Stimulated activated CD4-positive, alpha-beta T cell treated with anti-CD3 and anti-CD28 coated beads, Interleukin-15, amount 100 ng/mL, for 1 hour (primary cell): Measurements from ENCODE around the gene ANGEL2.

Experiments used
- DNase-seq, 2 donors: peaks; one replicate each; pipeline ENCODE4 v3.0.0-alpha.2; 2020; ENCODE audit warnings: low read depth in 1 of 2, low spot score in 1 of 2

ANGEL2 gene

DNA sequence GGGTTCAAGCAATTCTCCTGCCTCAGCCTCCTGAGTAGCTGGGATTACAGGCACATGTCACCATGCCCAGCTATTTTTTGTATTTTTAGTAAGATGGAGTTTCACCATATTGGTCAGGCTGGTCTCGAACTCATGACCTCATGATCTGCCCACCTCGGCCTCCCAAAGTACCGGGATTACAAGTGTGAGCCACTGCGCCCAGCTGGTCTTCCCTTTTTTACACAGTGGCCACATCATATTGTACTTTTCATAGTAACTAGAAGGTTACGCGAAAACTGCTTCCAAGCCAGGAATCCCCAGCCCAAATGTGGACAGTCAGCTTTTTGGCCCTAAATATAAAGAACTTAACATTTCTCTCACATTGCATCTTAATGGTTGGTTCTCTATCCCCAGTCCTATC lies 61.2 kb downstream of the ANGEL2 start:
- no peak for DNase-seq

DNA sequence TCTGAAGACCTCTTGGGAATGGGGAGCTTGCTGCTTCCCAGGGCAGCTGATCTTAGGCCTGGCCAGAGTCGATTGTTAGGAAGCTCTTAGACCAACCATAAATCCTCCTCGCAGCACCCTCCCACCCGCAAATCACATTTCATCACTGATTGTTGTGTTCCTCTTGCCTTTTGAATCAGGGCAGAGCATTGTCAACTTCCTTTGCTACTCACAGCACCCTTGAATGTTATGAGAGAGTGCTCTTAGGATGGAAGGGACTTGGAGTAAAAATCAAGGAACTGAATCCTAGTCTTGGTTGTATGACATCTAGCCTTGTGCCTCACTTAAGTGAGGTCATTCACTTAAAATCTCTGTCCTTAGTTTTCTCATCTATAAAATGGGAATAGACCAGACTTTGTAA lies 62.3 kb downstream of the ANGEL2 start:
- DNase-seq, result no peak

DNA sequence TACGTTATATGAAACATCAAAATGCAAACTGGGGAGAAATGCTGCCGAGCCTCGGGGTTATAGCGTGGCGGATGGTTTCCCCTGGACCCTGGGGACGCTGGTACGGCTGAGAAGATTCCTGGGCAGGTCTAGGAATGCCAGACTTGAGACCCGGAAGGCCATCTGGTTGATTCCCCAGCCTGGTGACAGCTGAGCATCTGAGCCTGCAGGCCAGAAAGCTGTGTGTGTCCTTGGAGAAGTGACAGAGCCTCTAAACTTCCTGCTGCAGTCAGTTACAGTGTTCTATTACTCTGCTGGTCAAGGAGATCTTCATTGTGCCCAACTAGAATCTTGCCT lies 63.1 kb downstream of the ANGEL2 start:
- no peak for DNase-seq

DNA sequence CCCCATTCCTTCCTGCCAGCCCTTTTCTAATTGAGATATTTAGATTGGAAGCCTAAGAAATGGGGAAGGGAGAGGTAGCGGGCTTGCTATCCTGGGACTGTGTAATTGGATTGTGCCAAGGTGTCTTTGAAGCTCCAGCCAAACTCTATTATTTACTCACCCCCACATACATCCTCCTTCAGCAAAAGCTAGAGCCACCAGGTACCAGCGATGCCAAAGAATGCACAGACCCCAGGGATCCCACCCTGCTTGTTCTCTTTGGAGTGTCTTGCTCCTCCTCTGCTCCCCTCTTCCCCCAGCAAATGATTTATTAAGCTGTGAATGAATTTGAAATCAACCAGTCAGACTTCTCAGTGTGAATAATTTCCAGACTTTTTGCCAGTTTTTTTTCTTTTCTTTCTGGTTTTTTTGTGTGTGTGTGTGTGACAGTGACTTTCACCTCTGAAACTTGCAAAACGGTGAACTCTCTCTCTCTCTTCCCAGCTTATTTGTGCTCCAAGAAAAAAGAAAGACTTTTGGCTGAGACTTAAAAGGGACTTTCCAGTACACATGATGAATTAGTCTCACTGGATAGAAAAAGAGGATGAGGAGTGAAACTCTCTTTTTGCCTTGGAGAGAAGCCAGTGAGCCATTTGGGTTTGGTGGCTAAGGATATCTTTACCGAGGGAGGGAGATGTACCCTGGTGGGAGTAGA lies 63.6 kb downstream of the ANGEL2 start:
- no peak for DNase-seq

DNA sequence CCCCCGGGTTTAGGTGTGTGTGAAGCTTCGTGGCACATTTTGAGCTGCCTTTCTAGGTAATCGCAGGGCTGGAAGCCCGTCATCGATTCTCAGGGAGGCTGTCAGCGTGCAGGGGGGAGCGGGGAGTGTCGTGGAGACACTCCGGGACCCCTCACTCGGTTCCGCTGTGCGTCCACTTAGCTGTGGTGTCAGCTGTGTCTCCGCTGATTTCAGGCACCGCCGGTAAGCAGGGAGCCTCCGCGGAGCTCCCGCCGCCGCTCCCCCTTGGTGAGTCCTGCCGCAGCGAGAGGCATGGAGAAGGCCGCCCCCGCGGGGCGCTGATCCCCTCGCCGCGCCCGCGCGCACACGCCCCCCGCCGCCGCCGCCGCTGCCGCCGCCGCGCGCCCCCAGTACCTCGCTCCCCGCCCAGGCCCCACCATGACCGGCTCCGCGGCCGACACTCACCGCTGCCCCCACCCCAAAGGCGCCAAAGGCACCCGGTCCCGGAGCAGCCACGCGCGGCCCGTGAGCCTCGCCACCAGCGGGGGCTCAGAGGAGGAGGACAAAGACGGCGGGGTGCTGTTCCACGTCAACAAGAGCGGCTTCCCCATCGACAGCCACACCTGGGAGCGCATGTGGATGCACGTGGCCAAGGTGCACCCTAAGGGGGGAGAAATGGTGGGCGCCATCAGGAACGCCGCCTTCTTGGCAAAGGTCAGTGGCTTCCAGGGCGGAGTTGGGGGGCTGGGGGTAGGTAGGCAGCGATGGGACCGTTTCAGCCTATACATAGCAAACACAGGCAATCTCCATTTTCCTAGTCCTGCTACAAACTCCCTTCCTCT lies 64.3 kb downstream of the ANGEL2 start:
- DNase-seq, result no peak

DNA sequence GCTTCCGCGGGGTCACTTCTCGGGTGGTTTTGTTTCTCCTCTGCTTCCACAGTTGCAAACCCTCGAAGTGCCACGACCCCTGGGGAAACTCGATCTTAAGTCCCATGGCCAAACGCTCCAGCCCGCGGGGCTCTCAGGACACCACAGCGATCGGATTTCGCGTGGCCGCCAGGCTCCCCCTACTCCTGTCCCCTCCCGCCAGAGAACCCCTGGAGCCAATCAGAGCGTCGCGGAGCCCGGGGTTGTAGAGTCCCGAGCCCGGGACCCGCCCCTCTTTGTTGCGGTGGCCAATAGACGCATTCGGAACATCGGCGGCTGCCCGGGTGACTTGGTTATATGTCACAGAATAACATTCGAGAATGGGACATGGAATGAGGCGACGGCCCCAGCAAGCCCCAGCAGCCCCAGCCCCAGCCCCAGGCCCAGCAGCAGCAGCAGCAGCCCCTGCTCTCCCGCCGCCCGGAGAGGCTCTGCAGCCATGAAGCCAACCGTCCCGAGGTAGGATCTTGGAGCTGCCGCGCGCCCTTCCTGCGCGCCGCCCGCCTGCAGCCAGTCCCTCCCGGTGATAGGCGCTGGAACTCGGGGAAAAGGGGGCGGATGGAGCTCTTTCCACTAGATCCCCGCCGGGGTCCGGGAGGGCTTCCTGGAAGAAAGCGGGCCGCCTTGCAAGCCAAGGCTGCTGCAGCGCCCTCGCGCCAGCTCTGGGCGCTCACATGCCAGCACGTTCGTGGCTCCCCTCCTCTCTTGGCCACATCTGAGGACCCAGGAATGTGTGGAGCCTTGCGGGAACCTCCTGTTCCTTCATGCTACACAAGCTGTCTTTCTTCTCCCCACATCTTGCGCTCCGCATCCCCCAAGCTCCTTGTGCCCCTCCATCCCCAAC lies 65.2 kb downstream of the ANGEL2 start, which contains the start of gene VASH2:
Gene VASH2, plus strand, starts transcription at position 299 of the 883 bp plus-strand sequence. CDS start 1,002 bp downstream, outside the sequence.
- peak; percentile 2 to 52 for DNase-seq

DNA sequence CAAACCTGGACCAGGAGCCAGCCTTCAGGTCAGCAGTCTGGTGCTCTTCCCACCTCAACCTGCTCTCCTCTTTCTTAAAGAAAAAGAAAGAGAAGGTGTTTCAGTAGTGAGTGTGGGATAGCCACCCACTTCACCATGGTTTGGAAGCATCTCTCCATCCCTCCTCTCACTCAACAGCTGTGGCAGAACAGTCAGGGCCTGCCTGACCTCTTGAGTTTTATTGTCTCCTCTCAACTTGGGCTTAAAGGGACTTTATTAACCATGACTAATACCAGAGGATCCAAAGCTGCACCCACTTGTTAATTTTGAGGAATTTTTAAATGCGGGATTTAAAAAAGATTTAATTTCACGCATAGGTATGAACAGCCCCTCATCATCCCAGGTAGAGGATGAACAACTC lies 65.9 kb downstream of the ANGEL2 start:
- DNase-seq, result no peak

DNA sequence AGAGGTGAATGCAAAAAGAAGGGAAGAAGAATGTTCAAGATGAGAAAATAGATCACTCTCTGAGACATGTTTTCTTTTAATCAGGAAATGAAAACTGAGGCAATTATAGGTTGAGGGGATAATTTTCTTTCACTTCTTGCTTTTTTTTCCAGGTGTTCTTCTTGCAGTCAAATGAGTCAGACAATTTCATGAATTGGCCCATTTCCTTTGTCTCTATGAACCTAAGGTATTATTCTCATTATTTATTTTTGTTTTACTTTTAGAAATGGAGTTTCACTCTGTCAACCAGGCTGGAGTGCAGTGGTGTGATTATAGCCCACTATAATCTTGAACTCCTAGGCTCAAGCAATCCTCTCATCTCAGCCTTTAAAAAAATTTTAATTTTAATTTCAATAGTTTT lies 68.8 kb downstream of the ANGEL2 start:
- DNase-seq, result no peak

DNA sequence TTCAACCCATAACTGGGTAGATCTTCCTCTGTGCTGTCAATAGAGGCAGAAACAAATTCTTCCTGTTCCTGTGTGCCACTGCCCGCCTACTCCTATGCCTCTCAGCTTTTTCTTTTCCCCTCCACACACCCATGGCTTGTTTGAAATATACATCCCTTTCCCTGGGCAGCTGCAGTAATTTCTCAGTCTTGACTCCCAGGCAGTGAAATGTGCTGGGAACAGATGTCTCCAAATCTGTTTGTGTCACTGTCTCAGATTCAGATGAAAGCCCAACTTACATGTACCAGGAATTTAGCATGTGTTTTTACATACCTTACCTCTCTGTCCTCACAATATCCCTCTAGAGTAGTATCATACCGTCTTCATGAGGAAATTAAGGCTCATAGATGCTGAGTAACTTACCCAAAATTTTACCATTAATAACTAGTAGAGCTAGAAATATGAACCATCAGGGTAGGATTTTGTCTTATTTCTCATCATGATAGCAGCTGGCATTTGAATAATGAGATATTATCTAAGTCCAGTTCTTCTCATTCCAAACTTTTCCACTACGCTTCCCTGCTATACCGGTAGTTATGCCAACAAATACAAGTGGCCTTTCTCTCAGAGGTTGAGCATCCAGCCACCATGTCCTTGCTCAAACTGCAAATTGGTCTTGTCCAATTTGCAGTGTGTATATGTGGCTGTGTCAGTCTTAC lies 70.1 kb downstream of the ANGEL2 start:
- no peak for DNase-seq

DNA sequence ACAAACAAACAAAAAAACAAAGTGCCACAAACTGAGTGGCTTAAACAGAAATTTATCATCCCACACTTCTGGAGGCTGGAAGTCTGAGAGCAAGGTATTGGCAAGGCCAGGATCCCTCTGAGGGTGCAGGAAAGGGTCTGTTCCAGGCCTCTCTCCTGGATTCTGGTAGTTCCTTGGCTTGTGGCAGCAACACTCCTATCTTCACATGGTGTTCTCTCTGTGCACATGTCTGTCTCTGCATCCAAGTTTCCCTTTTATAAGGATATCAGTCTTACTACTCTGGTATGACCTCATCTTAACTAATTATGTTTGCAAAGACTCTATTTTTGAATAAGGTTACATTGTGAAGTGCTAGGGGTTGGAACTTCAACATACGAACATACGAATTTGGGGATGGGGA lies 70.6 kb downstream of the ANGEL2 start:
- DNase-seq, result no peak

DNA sequence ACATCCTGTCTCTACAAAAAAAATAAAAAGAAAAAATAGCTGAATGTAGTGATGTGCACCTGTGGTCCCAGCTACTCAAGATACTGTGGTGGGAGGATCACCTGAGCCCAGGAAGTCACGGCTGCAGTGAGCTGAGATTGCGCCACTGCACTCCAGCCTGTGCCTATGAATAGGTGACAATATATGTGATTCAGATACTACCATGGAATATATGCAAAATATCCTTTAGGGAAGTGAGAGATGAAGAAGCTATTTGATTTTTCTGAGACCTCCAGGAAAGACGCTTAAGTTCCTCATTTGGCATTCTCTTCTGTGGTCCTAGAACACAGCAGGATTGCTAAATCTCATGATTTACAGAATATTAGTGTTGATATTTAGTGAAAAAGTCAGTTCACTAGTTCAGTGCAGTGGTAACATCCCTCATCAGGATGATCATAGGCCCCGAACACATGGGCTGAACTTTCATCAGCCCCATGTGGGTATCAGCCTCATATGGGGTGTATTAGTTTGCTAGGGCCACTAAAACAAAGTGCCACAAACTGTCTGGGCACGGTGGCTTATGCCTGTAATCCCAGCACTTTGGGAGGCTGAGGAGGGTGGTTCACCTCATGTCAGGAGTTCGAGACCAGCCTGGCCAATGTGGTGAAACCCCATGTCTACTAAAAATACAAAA lies 71.3 kb downstream of the ANGEL2 start:
- no peak for DNase-seq

DNA sequence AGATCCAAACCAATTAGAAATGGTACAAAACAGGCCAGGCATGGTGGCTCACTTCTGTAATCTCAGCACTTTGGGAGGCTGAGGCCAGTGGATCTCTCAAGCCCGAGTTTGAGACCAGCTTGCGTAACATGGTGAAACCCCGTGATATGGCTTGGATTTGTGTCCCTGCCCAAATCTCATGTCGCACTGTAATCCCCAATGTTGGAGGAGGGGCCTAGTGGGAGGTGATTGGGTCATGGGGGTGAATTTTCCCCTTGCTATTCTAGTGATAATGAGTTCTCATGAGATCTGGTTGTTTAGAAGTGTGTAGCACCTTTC lies 72.3 kb downstream of the ANGEL2 start:
- no peak for DNase-seq

DNA sequence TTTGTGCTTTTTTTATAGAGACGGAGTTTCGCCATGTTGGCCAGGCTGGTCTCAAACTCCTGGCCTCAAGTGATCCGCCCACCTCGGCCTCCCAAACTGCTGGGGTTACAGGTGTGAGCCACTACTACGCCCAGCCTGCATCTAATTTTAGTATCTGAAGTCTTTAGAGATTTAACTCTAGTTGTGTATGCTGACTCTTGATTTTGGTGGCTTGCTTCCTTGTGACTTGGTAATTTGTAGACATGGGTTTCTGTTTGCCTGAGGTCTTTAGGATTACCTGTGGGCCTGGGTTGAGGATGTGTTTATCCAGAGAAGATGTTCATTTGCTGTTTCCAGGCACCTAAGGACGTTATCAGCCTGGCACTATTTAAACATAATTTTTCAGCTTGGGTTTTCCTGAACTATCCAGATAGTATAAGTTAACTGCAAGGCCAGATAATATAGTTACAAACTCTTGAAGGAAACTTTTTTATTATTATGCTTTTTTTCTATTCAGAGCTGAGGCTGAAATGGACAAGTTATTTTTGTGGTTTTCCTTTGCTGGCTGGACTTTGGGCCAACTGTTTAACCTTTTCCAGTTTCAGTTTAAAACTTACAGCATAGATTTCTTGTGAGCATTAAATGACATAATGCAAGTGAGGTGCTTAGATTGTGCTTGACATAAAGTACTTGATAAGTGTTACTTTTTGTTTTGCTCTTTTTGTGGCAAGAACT lies 72.8 kb downstream of the ANGEL2 start:
- no peak for DNase-seq
